HG03571 (cell line): ENCODE results near the gene MT1E.
"Not testable (repeated sequence)": the region's sequence is repeated elsewhere in the genome, so short reads cannot be mapped to it uniquely, and the experiment has no call there.

ENCODE experiments used
- ATAC-seq: cut with Tn5 transposase; IDR thresholded peaks from one replicate; pipeline ENCODE4 v1.9.1; 2021; ENCODE audit not compliant: unreplicated experiment

The MT1E gene

DNA sequence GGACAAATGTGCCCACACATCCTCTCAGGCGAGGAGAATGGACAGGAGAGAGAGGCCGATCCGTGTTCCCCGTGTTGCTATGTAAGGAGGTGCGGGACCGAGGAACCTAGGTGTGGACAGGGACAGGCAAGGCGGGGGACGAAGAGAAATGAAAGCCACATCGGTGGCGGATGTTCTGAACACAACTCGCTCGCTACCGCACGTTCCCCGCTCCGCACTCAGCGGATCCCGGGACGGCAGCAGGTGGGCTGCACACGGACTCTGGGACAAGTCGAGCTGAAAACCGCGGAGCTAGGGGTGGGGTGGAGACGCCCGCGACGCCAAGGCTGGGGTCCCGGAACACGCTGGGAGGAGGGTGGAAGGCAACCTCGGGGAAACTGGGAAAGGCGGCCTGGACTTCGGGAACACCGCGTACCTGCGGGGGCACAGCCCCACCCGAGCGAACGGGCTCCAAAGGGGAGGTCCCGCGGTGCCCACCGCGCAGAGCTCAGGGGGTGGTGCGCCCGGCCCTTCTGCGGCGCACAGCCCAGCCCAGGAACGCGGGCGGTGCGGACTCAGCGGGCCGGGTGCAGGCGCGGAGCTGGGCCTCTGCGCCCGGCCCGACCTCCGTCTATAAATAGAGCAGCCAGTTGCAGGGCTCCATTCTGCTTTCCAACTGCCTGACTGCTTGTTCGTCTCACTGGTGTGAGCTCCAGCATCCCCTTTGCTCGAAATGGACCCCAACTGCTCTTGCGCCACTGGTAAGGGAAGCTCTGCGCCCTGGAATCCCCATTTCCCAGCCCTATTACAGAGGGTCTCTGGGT lies at the start of gene MT1E:
Gene MT1E, plus strand, starts transcription at position 642 of the 803 bp plus-strand sequence. Its CDS starts 71 bp downstream, at position 713.
- ATAC-seq = no peak

DNA sequence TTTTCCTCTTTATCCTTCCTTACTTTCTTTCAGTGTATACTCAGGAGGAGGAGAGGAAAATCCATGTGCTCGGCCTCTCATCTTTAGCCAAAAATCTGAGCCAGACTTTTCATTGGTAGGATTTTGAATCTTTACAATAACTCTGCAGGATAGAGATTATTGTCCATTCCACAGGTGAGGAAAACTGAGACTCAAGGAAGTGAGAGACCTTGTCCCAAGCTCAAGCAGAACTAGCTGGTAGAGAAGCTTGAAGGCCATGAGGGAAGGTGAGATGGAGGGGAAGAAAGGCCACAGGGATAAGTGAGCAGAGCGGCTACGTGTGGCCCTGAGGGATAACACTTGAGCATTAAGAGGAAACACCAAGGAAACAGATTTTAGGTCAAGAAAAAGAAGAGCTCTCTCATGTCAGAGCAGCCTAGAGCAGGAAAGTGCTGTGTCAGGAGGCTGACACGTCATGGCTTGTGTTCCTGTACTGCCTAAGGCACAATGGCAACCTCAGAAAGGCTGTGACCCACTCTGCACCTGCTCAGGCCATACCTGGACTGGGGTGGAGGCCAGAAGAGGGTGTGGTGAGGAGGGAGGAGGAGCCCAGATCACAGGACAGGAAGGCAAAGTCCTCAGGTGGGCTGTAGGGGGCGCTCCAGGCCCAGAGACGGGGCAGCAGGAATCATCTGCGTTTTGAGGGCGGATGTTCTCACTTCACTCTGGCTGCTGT lies 48.8 kb upstream of the MT1E start:
- peak; percentile 81 for ATAC-seq

DNA sequence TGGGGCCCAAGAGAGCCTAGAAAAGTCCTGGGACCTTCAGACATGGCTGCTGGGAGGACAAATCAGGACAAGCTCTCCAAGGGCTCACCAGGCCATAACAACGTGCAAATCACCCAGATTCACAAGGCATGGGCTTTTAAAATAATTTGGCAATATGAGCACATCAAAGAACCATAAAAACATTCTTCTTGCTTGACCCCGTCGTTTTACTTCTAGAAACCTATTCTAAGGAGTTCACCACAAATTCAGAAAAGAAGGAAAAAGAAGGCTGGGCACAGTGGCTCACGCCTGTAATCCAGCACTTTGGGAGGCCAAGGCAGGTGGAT lies 48.3 kb upstream of the MT1E start:
- ATAC-seq = no peak

DNA sequence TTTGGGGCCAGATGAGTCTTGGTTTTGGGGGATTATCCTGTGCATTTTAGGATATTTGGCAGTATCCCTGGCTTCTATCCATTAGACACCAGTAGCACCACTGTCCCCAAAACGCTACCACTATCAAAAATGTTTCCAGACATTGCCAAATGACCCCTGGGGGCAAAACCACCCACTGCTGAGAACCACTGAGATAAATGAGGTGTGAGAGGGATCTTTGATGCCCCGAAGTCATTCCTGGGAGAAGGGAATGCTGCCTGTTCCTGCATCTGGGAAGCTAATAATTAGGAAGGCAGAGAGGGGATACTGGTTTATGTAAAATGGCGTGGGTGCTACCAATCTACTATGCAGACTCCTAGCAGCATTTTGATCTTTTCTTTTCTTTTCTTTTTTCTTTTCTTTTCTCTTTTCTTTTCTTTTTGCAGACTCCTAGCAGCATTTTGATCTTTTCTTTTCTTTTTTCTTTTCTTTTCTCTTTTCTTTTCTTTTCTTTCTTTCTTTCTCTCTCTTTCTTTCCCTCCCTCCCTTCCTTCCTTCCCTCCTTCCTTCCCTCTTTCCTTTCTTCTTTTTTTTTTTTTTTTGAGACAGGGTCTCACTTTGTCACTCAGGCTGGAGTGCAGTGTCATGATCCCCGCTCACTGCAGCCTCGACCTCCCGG lies 45.1 kb upstream of the MT1E start:
- no peak for ATAC-seq

DNA sequence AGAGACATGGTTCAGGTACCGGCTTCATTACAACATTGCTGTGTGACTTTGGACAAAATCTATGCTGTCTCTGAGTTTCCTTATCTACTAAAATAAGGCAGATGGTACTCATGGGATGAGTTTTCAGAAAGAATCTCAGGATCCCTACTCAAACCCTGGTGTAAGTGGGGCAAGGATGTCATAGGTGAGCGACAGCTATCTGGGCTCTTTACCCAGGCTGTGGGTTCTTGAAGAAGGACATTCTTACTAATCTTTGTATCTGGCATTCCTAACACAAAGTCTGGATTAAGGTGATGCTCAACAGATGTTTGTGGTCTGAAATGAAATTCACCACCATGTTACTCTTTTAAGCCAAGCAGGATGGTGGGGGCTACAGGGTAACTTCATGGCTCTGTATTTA lies 42.7 kb upstream of the MT1E start:
- ATAC-seq = not testable (repeated sequence)

DNA sequence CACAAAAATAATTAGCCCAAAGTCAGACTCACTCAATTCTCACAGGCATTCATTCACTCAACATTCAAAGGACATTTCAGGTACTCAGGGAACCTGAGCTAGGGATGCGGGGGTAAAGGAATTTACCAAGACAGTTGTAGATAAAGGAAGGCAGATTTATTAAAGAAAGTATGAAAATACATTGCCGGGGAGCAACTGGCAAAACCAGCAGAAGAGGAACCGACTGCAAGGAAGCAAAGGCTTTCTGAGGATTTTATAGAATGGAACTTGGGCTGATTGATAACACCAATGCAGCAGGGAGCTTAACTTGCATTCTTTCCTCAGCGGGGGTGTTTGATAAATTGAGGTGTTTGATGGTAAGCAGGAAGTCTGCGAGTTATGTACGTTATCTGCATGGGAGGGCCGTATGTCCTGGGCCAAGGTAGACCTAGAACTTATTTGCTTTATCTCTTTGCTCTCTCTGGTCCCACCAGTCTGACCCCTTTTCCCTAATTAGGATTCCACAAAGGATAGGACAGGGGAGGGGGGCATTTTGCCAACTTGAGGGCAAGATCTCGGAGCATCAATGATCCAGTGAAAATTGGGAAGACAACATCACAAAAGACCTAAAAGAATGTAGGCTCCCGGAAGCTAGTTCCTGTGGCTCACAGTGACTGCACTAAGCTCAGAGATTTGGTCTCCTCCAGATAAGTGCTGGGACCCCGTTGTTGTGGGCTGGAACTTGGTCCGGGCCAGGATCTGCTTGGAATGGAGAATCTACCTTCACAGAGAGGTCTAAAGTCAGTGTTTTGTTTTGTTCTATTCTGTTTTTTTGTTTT lies 42.0 kb upstream of the MT1E start:
- no peak for ATAC-seq

DNA sequence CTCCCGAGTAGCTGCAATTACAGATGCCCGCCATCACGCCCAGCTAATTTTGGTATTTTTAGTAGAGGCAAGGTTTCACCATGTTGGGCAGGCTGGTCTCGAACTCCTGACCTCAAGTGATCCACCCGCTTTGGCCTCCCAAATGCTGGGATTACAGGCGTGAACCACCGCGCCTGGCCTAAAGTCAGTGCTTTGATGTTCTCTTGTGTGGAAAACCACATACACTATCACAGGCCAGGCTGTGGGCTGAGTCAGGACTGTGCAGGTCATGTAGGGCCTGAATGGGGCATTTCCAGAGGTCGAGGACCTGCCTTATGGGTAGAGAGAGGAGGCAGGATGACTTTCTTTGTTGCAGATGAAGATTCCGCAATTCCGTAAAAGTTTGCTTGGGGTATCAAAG lies 41.3 kb upstream of the MT1E start:
- ATAC-seq = no peak

DNA sequence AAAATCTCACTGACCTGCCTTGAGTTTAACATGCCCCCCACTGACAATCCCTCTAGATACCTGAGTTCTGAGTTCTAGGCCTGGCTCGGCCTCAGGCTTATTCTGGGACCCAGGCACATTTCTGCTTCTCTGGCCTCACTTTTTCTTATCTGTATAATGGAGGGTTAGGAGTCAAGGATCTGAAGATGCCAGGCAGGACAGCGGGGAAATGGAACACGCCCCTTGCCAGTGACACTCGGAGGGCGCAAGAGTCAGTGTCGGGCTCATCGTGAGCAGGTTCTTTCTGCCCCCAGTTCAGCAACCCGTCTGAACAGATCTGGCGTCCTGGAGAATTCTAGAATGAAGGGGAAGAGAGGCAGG lies 36.8 kb upstream of the MT1E start:
- no peak for ATAC-seq

DNA sequence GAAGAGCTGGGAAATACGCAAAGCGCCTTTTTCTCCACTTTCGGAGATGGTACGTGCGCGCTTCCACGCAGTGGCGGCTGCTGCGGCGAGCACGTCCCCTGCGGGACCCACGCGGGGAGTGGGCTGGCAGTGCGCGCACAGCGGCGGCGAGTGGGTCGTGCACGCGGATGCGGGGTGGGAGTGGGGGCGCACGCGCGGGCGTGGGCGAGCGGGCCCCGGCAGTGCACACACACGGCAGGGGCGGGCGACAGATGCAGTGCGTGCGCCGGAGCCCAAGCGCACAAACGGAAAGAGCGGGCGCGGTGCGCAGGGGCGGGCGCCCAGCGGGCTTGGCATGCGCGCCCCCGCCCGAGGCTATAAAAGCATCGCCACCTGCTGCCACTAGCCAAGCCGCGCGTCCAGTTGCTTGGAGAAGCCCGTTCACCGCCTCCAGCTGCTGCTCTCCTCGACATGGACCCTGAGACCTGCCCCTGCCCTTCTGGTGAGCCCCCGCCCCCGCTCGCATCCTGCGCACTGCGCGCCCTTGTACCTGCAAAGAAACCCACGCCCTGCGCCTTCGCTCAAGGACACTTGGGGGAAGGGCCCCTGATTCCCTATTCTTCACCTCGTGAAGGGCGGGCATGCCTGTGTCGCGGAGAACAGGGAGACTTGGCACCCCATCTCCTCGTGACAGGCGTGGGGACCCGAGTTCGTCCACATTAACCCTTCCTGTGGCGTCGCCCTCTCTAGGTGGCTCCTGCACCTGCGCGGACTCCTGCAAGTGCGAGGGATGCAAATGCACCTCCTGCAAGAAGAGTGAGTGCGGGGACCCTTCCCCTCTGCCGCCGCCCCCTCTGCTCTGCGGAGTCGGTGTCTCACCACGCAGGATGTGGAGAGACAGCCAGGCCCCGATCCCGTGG lies 36.2 kb upstream of the MT1E start, which contains the start of gene MT3:
Gene MT3, plus strand, starts transcription at position 388 of the 899 bp plus-strand sequence. Its CDS starts 63 bp downstream, at position 451.
- no peak for ATAC-seq

DNA sequence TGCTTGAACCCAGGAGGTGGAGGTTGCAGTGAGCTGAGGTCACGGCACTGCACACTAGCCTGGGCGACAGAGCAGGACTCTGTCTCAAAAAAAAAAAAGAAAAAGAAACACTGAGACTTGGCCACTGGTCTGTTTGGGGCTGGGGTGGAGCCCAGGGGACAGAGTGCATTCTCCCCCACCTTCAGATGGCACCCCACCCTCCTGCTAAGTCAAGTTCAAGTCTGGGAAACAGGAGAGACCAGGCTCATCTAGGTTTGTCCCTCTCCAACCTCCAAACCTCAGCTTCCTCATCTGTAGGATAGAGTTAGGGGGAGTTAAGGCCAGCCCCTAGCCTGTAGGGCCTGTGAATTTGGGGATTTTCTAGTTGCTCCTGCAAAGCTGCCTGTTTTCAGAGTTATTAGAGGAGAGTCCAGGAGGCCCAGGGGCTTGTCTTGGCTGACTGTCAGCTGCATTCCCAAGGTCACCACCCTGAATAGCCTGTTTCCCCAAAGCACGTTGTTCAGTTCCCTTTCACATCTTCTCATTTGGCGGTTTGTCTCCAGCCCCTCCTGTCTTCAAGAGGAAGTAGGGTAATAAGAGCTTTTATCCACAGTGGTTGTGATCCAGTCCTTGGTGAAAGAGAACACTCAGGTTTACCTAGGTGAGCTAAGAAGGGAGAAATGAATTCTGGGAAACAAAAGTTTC lies 34.1 kb upstream of the MT1E start:
- no peak for ATAC-seq

DNA sequence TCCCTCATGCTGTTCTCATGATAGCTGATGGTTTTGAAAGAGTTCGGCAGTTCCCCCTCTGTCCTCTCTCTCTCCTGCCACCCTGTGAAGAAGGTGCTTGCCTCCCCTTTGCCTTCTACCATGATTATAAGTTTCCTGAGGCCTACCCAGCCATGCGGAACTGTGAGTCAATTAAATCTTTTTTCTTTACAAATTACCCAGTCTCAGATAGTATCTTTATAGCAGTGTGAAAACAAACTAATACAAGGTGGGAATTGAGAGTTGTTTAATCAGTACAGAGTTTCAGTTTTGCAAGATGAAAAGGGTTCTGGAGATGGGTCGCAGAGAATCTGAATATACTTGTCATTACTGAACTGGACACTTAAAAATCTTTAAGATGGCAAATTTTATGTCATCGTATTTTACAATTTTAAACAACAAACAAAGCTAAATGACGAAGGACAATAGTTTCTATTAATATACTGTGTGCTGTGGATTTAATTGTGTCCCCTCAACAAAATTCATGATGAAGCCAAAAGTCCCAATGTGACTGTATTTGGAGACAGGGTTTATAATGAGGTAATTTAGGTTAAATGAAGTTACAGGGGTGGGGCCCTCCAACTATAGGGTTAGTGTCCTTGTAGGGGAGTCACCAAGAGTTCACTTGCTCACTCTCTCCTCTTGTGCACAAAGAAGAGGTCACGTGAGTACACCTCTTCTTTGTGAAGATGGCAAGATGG lies 31.8 kb upstream of the MT1E start:
- no peak for ATAC-seq

DNA sequence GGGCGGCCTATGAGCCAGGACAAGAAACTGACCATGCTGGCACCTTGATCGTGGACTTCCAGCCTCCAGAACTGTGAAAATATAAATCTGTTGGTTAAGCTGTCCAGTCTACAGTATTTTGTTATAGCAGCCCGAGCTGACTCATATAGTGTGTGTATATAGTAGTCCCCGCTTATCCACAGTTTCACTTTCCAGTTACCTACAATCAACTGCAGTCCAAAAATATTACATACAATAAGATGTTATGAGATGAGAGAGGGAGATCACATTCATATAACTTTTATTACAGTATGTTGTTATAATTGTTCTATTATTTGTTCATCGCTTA lies 31.3 kb upstream of the MT1E start:
- ATAC-seq = no peak

DNA sequence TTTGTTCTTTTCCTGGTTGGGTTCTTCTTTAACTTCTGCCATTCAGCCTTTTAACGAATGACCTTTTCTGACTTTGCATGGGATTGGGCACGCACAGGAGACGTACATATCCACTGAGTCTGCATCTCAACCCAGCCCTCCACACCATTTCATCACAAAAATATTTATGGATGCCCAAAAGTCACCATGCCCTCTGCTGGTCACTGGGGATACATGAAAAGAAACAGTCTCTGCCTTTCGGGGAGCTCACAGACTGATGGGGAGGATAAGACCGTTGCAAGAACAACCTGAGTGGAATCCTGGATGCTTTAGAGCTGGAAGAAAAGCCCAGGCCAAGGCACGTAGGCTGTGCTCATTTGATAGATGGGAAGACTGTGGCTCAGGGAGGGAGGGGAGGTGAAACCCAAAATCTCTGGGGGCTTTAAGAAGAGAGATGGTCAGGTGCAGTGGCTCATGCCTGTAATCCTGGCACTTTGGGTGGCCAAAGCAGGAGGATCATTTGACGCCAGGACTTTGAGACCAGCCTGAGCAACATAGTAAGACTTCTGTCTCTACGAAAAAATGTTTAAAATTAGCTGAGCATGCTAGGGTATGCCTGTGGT lies 25.1 kb upstream of the MT1E start:
- no peak for ATAC-seq

DNA sequence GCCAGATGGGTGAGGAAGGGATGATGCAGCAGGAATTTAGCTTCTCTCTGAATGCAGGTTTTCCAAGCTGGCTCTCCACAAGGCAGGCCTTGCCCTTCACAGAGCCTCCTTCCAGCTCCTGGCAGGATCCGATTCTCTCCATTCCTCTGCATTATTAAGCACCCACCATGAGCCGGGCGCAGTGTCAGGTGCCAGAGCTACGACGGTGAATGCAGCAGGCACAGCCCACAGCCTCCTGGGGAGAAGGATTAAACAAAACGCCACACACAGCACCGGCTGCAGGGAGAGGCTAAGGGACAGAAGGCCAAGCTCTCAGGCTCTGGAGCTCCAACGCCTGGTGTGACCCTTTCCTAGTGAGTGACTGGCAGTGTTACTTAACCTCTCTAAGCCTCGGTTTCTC lies 24.3 kb upstream of the MT1E start:
- no peak for ATAC-seq

DNA sequence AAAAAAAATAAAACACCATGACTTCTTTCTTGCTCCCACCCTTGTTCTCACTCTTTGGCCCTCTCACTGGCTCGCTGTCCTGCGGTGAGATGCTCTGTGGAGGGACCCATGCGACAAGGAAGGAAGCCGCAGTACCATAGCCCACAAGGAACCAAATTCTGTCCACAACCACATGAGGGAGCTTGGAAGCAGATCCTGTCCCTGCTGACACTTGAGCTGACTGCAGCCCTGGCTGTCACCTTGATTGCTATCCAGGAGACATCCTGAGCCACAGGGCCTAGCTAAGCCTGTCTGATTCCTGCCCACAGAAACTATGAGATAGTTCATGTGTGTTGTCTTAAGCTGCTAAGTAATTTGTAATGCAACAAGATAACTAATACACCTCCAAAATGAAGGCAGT lies 22.0 kb upstream of the MT1E start:
- ATAC-seq = no peak

DNA sequence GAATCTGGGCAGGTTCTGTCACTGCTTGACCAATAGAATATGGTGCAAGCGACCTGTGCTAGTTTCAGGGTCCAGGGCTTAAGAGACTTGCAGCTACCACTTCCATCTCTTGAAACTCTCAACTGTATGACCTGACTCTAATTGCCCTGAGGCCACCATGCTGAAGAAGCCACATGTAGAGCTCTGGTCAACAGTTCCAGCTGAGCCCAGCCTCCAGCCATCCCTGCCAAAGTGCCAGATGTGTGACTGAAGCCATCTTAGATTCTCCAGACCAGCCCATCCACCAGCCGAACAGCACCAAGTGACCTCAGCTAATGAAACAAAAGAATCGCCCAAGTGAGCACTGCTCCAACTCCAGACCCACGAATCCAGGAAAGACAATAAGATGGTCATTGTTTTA lies 20.6 kb upstream of the MT1E start:
- ATAC-seq = no peak

DNA sequence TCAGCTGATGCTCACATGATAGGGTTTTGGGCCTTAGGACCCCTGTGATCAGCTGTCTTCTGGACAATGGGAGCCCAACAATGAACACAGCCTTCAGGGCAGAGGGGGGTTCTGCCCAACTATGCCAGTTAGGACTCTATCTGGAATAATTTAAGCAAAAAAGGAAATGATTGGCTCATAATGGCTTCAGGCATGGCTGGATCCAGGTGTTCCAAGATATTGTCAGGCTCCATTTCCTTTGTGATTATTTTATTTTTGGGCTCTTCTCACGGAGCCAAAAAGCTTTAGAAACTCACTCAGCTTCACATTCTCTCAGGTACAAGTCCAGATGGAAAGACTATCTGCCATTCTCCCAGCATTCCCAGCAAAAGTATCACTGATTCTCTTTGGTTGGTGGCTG lies 20.1 kb upstream of the MT1E start:
- no peak for ATAC-seq

DNA sequence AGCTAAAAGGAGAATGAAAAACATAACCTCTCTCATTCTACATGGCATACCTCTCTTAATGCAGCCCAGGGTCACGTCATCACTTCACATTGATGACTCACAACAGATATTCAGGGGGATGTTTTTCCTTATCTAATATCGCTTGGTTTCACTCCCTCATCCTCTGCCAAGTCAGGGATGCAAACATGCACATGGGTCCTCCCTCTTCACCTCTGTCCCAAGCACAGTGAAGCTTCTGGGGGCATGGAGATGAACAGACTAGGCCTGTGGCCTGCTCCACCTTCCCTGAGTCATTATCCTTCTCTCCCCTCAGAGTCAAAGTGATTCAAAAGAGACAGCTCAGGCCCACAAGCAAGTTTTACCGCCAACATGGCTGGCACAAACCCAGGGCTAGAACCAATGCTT lies 19.5 kb upstream of the MT1E start:
- no peak for ATAC-seq
